CD14-positive monocyte (primary cell): Measurements from ENCODE around the gene FUZ. TPM values are rescaled to one million over a fixed set of nuclear protein-coding genes. Genes with fewer than 3 reads are reported as not detected.

Experiments
- DNase-seq, 3 donors: peaks; one replicate each; pipeline ENCODE4 v3.0.0-alpha.2; 2011 to 2022
- H2AFZ ChIP-seq: 2 replicates; pipeline ENCODE4 v1.6.0; 2012; ENCODE audit warnings: mild to moderate bottlenecking, low read depth, low read length, inconsistent platforms; ENCODE audit not compliant: insufficient read depth, poor library complexity, severe bottlenecking
- H3K27ac ChIP-seq, 2 donors: 1 replicate in 1 of 2; 2 replicates in 1 of 2; pipeline ENCODE4 v1.5.1; 2012 to 2013; ENCODE audit warnings: low read length in 2 of 2, control low read depth in 1 of 2, inconsistent platforms in 1 of 2, low read depth in 1 of 2, mild to moderate bottlenecking in 1 of 2
- H3K27me3 ChIP-seq, 2 donors: one replicate each; pipeline versions ENCODE4 v1.6.0 to v1.6.1; 2011 to 2013; ENCODE audit warnings: low read length in 2 of 2; ENCODE audit not compliant: control insufficient read depth in 2 of 2, insufficient read depth in 2 of 2
- H3K36me3 ChIP-seq, 2 donors: replicated peaks in 1 of 2; 1 replicate in 1 of 2; 2 replicates in 1 of 2; pipeline versions ENCODE4 v1.5.1 to v1.6.1; 2012 to 2013; ENCODE audit warnings: low read length in 2 of 2, control low read depth in 1 of 2, inconsistent platforms in 1 of 2, mild to moderate bottlenecking in 1 of 2; ENCODE audit not compliant: insufficient read depth in 2 of 2, control insufficient read depth in 1 of 2
- H3K4me1 ChIP-seq, 2 donors: 1 replicate in 1 of 2; 2 replicates in 1 of 2; pipeline versions ENCODE4 v1.5.1 to v1.6.1; 2012 to 2013; ENCODE audit warnings: low read length in 2 of 2, control low read depth in 1 of 2, inconsistent platforms in 1 of 2, mild to moderate bottlenecking in 1 of 2, moderate library complexity in 1 of 2; ENCODE audit not compliant: insufficient read depth in 2 of 2, control insufficient read depth in 1 of 2
- H3K4me2 ChIP-seq: replicated peaks from 2 replicates; pipeline ENCODE3; 2012; ENCODE audit warnings: low read length, moderate library complexity, mild to moderate bottlenecking; ENCODE audit not compliant: poor library complexity, severe bottlenecking; ENCODE audit errors: extremely low read depth
- H3K4me3 ChIP-seq, 3 experiments: fragments of 200-600 bp in 1 of 3; sonication (generic) in 1 of 3; replicated peaks in 1 of 3; 1 replicate in 2 of 3; 2 replicates in 1 of 3; pipeline ENCODE4 v1.5.1; 2011 to 2013; ENCODE audit warnings: low read length in 3 of 3, mild to moderate bottlenecking in 3 of 3, control low read depth in 2 of 3, low read depth in 2 of 3, inconsistent platforms in 1 of 3, moderate library complexity in 1 of 3
- H3K79me2 ChIP-seq: 2 replicates; pipeline ENCODE4 v1.6.0; 2012; ENCODE audit warnings: mild to moderate bottlenecking, control low read depth, inconsistent platforms, low read length, moderate library complexity; ENCODE audit not compliant: insufficient read depth
- H3K9ac ChIP-seq: 2 replicates; pipeline ENCODE4 v1.6.0; 2017; ENCODE audit warnings: low read length, mild to moderate bottlenecking; ENCODE audit not compliant: insufficient read depth, poor library complexity, severe bottlenecking
- H3K9me3 ChIP-seq, 2 donors: replicated peaks in 1 of 2; 1 replicate in 1 of 2; 2 replicates in 1 of 2; pipeline versions ENCODE4 v1.5.1 to v1.6.1; 2012 to 2013; ENCODE audit warnings: low read length in 2 of 2, control low read depth in 1 of 2; ENCODE audit not compliant: control insufficient read depth in 1 of 2, insufficient read depth in 1 of 2
- H4K20me1 ChIP-seq: 2 replicates; pipeline ENCODE4 v1.6.0; 2012; ENCODE audit warnings: mild to moderate bottlenecking, low read length, control low read depth, moderate library complexity; ENCODE audit not compliant: insufficient read depth
- H3K27ac Mint-ChIP-seq, 7 donors: one replicate each; pipeline ENCODE4 v1.8.0; 2020; ENCODE audit warnings: mild to moderate bottlenecking in 7 of 7, mixed read lengths in 7 of 7, moderate library complexity in 6 of 7, inconsistent platforms in 2 of 7
- H3K27me3 Mint-ChIP-seq, 3 donors: one replicate each; pipeline ENCODE4 v1.8.0; 2021 to 2022; ENCODE audit warnings: low read depth in 3 of 3, mild to moderate bottlenecking in 3 of 3, mixed read lengths in 3 of 3, moderate library complexity in 3 of 3, inconsistent platforms in 1 of 3
- H3K36me3 Mint-ChIP-seq, 2 donors: one replicate each; pipeline ENCODE4 v1.8.0; 2020; ENCODE audit warnings: mixed read lengths in 2 of 2, inconsistent platforms in 1 of 2, mild to moderate bottlenecking in 1 of 2
- H3K4me1 Mint-ChIP-seq: one replicate; pipeline ENCODE4 v1.8.0; 2020; ENCODE audit warnings: mild to moderate bottlenecking, mixed read lengths
- H3K4me3 Mint-ChIP-seq, 2 donors: one replicate each; pipeline ENCODE4 v1.8.0; 2020; ENCODE audit warnings: mild to moderate bottlenecking in 2 of 2, mixed read lengths in 2 of 2, moderate library complexity in 1 of 2
- H3K9me3 Mint-ChIP-seq, 7 donors: one replicate each; pipeline ENCODE4 v1.8.0; 2020 to 2022; ENCODE audit warnings: mixed read lengths in 7 of 7, mild to moderate bottlenecking in 6 of 7, moderate library complexity in 6 of 7, inconsistent platforms in 2 of 7
- CTCF ChIP-seq: fragments of 200-600 bp; IDR thresholded peaks from one replicate; pipeline ENCODE4 v1.8.0; 2022; ENCODE audit warnings: antibody characterized with exemption, mild to moderate bottlenecking
- WGBS: methylation state at CpG from one replicate; pipeline ENCODE4 v1.1.5; 2013; ENCODE audit warnings: missing lambda C conversion rate; ENCODE audit not compliant: insufficient coverage; 5-methylcytosine and 5-hydroxymethylcytosine counted together
- intact Hi-C, 2 donors: fragments of 100-400 bp; cut with micrococcal nuclease; formaldehyde crosslinking; loops; one replicate each; pipeline versions ENCODE4 v1.15.0 to v1.15.1; 2023
- polyA plus RNA-seq, 3 donors: library from polyadenylated mRNA; depleted of rRNA in 1 of 3; unstranded in 2 of 3; stranded (reverse) in 1 of 3; fragments of 300-500 nt in 2 of 3; fragments of >200 nt in 1 of 3; fragmentation: Illumina TruSeq in 2 of 3; gene quantifications; 1 replicate in 2 of 3; 2 replicates in 1 of 3; pipeline ENCODE4 v1.2.3, GENCODE V29; 2012 to 2021

Gene FUZ
- polyA plus RNA-seq, 3 donors: 5.3 to 16.7 (median 5.3) TPM

- peaks cover 0 to 5% (median 0%) of the 10 kb centered on the region in 7 donors for H3K9me3 Mint-ChIP-seq
- Histone ChIP-seq H3K4me1 (peaks cover 42 to 45% of the 10 kb centered on the region in 2 donors), H3K27me3 (no peaks in the 10 kb centered on the region), H2AFZ (no peak overlapping the region), H3K4me3 (no peak overlapping the region), H3K9ac (peak overlapping the region; percentile 66), H3K27ac (peak overlapping the region in 1 of 2 donors; percentile 91), H3K4me2 (peak overlapping the region; percentile 71), H4K20me1 (peaks cover 19% of the 10 kb centered on the region), H3K36me3 (peaks cover 44 to 54% of the 10 kb centered on the region in 2 donors), H3K9me3 (no peaks in the 10 kb centered on the region), H3K79me2 (peaks cover 67% of the 10 kb centered on the region)
- intact Hi-C loops: no loop called here
- peaks cover 42% of the 10 kb centered on the region for H3K4me1 Mint-ChIP-seq
- H3K27ac Mint-ChIP-seq: peak overlapping the region in 6 of 7 donors; percentile 84 to 99 (median 96)
- over 99% methylated on average over 17 of the region's 18 CpGs for WGBS
- no peak for DNase-seq
- no peak overlapping the region for H3K4me3 Mint-ChIP-seq
- peaks cover 45 to 62% of the 10 kb centered on the region in 2 donors for H3K36me3 Mint-ChIP-seq
- no peak for TF ChIP-seq CTCF
- H3K27me3 Mint-ChIP-seq: no peaks in the 10 kb centered on the region
Measured at GRCh38 chr19:49782515-49782914, 30.6 kb downstream of the FUZ start.

DNA sequence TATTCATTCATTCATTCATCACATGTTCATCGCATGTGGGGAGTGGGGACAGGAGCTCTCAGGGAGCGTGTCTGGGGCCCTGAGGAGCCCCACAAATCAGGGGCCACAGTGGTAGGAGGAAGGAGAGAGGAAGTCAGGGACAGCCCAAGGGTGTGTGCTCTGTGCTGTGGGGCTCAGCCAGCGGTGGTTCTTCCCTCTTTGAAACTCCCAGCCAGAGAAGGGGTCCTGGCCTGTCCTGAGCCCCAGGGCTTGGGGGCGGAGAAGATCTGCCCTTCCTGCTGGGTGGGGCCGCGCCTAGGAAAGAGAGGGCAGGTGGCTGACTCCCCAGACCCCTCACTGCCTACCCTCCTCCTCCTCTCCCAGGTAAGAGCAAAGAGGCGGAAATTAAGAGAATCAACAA, 31.7 kb downstream of the FUZ start:
- Histone ChIP-seq H3K27ac (peak overlapping the region; percentile 73 to 91), H2AFZ (peak overlapping the region; percentile 30), H3K9me3 (no peaks in the 10 kb centered on the region), H3K79me2 (peaks cover 72% of the 10 kb centered on the region), H3K27me3 (no peaks in the 10 kb centered on the region), H3K9ac (peak overlapping the region; percentile 66), H3K4me2 (peak overlapping the region; percentile 71), H4K20me1 (peaks cover 13% of the 10 kb centered on the region), H3K4me3 (peak overlapping the region; percentile 39 to 69 (median 45)), H3K36me3 (peaks cover 36 to 43% of the 10 kb centered on the region in 2 donors), H3K4me1 (peaks cover 42 to 45% of the 10 kb centered on the region in 2 donors)
- intact Hi-C loops: no loop called here
- H3K4me3 Mint-ChIP-seq: peak overlapping the region; percentile 73 to 90
- peak overlapping the region; percentile 87 to 99 (median 97) for H3K27ac Mint-ChIP-seq
- no peak for TF ChIP-seq CTCF
- WGBS: no CpG with 5 or more reads among the region's 7 CpGs
- H3K9me3 Mint-ChIP-seq: peaks cover 0 to 5% (median 0%) of the 10 kb centered on the region in 7 donors
- H3K27me3 Mint-ChIP-seq: no peaks in the 10 kb centered on the region
- H3K4me1 Mint-ChIP-seq: peaks cover 45% of the 10 kb centered on the region
- DNase-seq: peak; percentile 14 to 35 (median 33)
- peaks cover 39 to 57% of the 10 kb centered on the region in 2 donors for H3K36me3 Mint-ChIP-seq
